ENCODE results near the gene TIMELESS.
"Not testable (repeated sequence)": the region's sequence is repeated elsewhere in the genome, so short reads cannot be mapped to it uniquely, and the experiment has no call there.

Gene TIMELESS

DNA sequence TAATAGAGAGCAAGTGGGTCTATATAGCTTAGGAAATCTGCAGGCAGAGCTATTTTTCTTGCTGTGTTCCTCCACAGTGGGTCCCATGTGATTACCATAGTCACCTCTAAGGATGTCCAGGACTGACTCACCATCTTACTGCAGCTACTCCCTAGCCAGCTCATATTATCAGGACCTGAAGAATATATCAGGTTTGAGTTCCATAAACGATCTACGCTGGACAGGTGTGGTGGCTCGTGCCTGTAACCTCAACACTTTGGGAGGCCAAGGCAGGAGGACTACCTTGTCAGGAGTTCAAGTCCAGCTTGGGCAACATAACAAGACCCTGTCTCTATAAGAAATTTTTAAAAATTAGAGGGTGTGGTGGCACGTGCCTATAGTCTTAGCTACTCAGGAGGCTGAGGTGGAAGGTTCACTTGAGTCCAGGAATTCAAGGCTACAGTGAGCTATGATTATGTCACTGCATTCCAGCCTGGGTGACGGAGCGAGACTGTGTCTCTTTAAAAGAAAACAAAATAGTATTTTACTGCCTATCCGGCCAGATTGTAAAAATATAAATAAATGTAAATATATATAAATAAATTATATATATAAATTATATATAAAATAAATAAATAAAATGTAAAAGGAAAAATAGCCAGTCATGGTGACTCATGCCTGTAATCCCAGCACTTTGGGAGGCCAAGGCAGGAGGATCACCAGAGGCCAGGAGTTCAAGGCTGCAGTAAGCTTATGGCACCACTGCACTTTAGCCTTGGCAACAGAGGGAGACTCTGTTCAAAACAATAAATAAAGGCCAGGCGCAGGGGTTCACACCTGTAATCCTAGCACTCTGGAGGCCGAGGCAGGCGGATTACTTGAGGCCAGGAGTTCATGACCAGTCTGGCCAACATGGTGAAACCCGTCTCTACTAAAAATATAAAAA is 12.3 kb upstream of the TIMELESS start:
- DNase-seq = no peak

GRCh38 chr12:56457817-56458216 is 8.6 kb upstream of the TIMELESS start:
- no peak for DNase-seq

- no peak for DNase-seq
Measured at GRCh38 chr12:56454557-56454956, 5.3 kb upstream of the TIMELESS start, which contains the start of gene MIP. MIP (minus strand) TSS chr12:56454657; CDS start chr12:56454613, 44 bp downstream.

DNA sequence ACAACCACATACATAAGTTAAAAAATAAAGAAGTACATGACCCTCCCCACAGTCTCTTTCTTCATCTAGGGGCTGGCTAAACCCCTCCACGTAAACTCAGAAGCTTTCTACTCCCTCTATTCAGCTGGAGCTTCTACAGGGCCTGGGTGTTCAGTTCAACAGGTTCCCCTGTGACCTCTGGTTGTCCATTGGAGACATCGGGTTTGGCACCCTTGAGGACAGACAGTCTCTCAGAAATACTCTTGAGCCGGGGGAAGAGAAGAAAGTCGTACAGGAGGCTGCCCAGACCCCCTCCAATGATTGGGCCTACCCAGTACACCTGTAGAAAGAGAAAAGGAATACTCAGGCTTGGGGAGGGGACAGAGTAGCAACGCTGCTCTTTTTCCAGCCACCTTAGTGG is 1.9 kb upstream of the TIMELESS start:
- DNase-seq = no peak

GRCh38 chr12:56450241-56450640 is 1.0 kb upstream of the TIMELESS start:
- DNase-seq = no peak

DNA sequence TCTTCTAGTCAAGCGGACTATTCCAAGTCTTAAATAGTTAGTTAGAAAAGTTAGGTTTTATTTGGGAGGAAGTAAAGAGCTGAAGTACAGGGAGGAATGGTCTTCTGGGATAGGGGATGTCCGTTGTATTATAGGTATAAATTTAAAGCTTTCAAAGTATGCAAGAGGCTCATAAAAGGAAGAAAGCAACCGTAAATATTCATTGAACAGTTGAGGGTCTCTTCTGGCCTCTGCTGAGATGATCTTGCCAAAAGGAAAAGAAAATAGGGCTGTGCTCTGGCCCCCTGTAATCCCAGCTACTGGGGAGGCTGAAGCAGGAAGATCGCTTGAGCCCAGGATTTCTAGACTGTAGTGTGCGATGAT is 377 bp upstream of the TIMELESS start:
- no peak for DNase-seq

GRCh38 chr12:56443208-56443607 is 6.0 kb downstream of the TIMELESS start:
- not testable (repeated sequence) for DNase-seq

DNA sequence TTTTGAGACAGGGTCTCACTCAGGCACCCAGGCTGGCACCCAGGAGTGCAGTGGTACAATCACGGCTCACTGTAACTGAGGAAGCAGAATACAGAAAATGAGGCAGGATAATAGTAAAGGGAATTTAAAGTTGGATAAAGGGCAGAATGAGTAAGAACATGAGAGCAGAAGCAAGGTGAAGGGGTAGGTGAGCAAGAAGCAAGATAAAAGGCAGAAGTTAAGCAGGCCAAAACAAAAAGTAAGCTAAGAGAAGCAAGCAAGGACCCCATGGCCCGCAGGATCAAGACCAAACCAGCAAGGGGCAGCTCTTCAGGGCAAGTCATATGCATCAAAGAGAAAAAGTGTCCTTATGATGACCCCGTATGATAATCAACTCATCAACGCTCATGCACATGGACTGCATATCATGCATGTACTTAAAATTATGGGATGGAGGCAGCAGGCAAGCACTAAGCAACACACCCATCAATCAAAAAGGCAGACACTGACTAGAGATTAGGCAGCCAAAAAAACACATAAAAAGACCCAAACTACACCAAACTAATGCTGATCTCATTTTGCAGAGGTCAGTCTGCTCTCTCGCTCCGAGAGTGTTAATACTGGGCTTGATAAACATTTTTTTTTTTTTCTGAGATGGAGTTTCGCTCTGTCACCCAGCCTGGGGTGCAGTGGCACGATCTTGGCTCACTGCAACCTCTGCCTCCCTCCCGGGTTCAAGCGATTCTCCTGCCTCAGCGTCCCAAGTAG is 11.6 kb downstream of the TIMELESS start:
- DNase-seq = no peak

DNA sequence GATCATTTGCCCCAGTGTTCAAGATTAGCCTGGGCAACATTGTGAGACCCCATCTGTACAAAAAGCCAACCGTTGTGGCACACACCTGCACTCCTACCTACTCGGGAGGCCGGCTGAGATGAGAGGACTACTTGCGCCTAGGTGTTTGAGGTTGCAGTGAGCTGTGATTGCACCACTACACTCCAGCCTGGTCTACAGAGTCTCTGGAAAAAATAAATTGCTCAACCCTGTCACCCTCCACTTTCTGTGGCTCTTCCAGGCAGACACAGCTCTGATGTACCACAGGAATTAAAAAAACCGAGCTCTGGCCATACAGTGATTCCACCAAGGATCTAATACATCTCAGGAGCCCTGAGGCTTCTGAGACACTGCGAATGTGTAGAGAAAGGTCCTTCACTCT is 14.4 kb downstream of the TIMELESS start:
- DNase-seq = no peak

GRCh38 chr12:56431850-56432249 is 17.4 kb downstream of the TIMELESS start:
- DNase-seq = no peak

DNA sequence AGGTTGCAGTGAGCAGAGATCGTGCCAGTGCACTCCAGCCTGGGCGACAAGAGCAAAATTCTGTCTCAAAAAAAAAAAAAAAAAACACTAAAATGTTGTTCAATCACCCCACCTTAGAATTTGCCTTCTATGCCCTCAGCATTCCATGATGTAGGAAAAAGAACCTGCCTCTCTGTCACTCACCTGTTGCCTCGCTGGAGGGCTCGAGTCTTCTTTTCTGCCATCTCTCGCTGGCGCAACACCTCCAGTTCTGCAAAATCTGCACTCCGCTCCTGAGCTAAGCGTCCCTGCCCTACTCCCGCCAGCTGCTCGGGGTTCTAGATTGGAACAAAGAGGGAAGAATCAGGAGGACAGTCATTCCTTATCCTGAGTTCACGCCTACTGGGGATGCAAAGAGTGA is 17.9 kb downstream of the TIMELESS start:
- DNase-seq = no peak

DNA sequence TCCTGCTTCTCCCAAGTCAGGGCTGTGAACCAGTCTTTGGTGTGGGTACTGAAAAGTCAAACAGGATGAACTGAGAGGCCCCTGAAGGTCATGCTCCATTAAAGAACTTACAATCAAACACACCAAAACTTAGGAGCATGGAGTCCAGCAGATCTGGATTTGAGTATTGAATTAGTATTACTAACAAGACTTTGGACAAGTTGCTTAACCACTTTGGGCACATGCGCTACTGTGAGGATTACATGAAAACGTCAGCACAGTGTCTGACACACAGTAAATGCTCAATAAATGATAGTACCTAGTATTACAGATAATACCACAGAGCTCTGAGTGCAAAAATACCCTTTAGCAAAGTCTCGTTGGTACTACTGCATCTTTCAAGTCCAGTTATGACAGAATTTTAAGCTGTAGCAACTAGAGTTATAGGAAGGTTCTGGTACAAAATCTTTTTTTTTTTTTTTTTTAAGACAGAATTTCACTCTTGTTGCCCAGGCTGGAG is 23.2 kb downstream of the TIMELESS start:
- DNase-seq = no peak

DNA sequence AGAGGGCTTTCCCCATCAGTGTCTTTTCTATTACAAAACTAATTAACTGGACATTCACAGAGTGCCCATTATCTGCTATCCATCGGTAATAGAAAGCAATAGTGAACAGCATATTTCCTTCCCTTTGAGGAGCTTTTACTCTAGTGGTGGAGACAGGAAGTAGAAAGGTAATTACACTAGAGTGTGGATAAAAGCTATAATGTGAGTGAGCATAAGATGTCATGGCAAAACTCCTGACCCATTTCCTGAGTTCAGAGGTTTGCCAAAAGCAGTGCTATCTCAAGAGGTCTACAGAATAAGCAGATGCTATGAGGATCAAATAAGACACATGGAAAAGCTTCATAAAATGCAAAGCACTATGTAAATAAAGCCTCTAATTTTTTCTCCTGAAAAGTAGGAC is 24.0 kb downstream of the TIMELESS start:
- no peak for DNase-seq

- no peak for DNase-seq
Measured at GRCh38 chr12:56420411-56420810, 28.8 kb downstream of the TIMELESS start.

DNA sequence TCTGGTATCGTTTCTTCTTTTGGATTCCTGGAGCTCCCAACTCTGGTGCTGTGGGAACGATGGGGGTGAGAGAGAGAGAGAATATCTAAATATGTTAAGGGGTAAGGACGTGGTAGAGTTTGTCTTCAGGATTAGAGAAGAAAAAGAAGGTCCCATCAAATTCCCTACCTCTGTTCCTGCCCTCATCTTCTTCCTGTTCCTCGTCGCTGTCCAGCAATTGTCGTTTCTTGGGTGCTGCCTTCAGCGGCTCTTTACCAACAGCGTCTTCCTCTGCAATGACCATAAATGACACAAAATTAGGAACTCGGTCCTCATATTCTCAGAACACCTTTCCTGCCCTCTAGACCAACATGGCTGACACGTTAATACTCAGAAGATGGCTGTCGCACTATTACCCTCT is 31.5 kb downstream of the TIMELESS start:
- DNase-seq = no peak

DNA sequence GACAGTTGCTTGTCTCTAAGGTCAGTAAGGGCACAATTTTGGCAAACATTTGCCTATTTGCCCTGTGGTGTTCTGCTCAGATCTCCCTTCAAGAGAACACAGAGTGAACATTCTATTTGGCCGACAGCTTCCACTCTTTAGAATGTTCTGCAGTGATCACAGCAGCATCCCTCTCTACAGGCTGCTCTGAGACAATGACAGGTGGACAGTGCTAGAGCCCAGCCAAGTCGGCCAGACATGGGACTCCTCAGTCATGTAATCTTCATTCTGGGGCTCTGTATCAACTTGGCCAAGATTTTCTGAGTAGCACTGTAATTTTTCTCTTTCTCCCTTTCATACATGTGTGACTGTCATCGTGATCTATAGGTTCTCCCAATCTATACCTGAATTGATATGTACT is 34.8 kb downstream of the TIMELESS start:
- no peak for DNase-seq

DNA sequence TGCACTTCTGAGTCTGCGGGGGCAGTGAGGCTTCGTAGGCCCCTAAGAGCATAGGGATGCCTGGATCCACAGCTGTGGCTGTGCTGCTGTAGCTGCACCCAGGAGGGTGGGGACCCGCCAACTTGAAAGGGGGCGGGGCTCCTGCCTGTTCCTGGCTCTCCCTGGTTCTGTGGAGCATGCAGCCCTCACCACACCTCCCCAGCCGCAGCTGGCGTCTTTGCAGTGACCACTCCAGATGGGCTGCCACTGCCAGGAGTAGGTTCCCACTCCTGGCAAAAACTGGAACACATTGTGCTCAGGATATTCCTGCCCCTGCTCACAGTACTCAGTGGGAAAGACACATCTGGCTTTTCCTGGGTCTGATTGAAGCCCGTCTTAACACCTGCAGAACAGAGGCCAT is 35.8 kb downstream of the TIMELESS start:
- DNase-seq = no peak

GRCh38 chr12:56411781-56412639 is 37.2 kb downstream of the TIMELESS start:
- DNase-seq = no peak

GRCh38 chr12:56410768-56411167 is 38.5 kb downstream of the TIMELESS start:
- DNase-seq = no peak

GRCh38 chr12:56408799-56409417 is 40.3 kb downstream of the TIMELESS start:
- no peak for DNase-seq

- not testable (repeated sequence) for DNase-seq
Measured at GRCh38 chr12:56404227-56404626, 45.0 kb downstream of the TIMELESS start.

DNA sequence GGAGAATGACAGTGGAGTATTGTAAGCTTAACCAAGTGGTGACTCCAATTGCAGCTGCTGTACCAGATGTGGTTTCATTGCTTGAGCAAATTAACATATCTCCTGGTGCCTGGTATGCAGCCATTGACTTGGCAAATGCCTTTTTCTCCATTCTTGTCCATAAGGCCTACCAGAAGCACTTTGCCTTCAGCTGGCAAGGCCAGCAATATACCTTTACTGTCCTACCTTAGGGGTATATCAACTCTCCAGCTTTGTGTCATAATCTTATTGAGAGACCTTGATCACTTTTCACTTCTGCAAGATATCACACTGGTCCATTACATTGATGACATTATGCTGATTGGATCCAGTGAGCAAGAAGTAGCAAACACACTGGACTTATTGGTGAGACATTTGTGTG is 47.6 kb downstream of the TIMELESS start:
- DNase-seq = not testable (repeated sequence)

All from cerebellar nuclear complex (tissue), 1 donor.